Activated CD4-positive, CD25-positive, alpha-beta regulatory T cell treated with anti-CD3 and anti-CD28 coated beads, Interleukin-2, amount 50 U/mL, for 16 hours (primary cell): ENCODE results near the gene EPHB6.

ENCODE experiments used
- DNase-seq: peaks from one replicate; pipeline ENCODE4 v3.0.0-alpha.2; 2020; ENCODE audit warnings: low read depth, low spot score

EPHB6 gene

DNA sequence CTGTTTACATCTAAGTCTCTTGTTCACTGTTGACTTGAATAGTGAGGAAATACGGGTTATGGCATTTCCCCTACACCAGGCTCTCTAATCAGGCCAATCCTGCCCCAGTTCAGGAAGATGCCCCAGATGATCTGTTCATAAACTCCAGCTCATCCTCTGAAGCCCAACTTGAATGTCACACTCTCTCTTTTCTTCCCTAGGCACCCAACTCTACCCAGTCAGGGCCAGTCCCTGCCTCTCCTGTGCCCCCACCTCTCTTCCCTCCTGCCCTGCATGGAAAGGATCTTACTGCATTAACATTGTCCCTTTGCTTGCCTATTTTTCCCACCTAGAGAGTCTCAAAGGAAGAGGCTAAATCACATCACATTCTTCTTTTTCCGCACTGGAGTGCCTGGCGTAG lies 41.3 kb downstream of the EPHB6 start:
- DNase-seq = no peak

GRCh38 chr7:142896741-142897379 lies 42.0 kb downstream of the EPHB6 start:
- DNase-seq = no peak

- DNase-seq = no peak
Measured at GRCh38 chr7:142897691-142898090, 42.8 kb downstream of the EPHB6 start.

- DNase-seq = no peak
Measured at GRCh38 chr7:142898377-142899170, 43.7 kb downstream of the EPHB6 start.

DNA sequence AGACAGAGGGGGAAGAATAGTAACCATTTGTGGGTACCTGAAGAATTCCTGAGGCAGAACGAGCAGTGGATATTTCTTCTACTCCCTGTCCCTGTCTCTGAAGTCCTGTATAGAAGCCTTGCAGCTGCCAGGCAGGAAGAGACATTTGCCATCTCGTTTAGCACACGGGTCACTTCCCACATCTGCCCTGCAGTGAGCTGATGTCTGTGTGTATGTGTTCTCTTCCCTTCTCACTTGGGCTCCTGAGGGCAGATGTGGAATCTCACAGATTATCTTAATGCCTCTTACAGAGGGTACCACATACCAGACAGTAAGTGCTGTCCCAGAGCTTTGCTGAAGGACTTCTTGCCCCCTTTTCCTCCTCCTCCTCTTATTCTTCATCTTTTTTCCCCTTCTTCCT lies 44.8 kb downstream of the EPHB6 start:
- DNase-seq = no peak

DNA sequence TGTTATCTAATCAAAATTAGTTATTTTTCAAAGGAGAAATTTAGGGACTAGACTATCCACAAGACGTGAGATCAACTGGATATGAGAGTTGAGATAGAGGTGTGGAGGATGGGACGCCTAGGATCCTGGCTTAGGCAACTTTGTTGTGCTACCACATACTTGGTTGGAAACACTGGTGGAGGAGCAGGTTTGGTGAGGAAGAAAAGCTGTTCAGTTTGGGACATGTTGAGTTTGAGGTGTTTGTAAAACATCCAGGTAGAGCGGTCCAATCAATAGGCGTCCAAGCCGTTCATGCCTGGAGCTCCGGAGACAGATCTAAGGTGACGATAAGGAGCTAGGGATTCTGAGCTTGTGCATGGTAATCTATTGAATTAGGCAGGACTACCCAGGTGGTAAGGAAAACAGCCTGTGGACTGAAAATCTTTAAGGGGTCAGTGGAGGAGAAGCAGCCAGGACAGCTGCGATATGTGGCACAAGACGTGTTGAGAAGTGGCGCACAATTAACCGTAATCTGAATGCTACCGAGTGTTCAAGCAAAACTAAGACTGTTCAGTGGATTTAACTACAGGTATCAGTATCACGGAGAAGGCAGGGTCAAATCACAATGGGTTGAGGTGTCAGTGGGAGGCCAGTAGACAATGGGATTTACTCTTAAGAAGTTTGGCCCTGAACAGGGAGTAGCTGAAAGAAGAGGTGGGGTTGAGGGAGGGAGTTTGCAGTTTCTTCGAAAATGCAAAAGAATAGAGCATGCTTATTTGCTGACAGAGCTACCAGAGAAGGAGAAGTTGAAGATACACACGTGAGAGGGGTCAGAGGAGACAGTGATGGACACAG lies 46.8 kb downstream of the EPHB6 start:
- no peak for DNase-seq

- no peak for DNase-seq
Measured at GRCh38 chr7:142904128-142904527, 49.3 kb downstream of the EPHB6 start.

GRCh38 chr7:142905759-142906158 lies 50.9 kb downstream of the EPHB6 start:
- no peak for DNase-seq

GRCh38 chr7:142906643-142907042 lies 51.8 kb downstream of the EPHB6 start:
- no peak for DNase-seq

DNA sequence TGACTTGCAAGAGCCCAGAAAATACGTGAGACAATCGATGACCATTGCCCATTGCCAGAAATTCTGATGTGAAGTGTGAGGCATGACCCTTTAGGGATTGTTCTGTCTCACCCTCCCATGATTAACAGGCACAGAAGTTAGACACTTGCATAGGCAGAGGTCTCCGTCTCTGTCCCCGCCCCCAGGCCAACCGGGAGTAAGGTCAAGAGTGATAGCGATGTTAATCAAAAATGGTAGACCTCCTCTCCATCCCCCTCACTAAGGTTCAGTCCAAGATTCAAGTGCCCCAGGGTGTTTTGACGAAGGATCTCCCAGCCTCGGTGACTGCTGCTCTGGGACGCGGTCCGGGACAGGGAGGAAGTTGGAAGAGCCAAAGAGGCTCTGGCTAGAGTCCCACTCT lies 53.4 kb downstream of the EPHB6 start:
- no peak for DNase-seq

DNA sequence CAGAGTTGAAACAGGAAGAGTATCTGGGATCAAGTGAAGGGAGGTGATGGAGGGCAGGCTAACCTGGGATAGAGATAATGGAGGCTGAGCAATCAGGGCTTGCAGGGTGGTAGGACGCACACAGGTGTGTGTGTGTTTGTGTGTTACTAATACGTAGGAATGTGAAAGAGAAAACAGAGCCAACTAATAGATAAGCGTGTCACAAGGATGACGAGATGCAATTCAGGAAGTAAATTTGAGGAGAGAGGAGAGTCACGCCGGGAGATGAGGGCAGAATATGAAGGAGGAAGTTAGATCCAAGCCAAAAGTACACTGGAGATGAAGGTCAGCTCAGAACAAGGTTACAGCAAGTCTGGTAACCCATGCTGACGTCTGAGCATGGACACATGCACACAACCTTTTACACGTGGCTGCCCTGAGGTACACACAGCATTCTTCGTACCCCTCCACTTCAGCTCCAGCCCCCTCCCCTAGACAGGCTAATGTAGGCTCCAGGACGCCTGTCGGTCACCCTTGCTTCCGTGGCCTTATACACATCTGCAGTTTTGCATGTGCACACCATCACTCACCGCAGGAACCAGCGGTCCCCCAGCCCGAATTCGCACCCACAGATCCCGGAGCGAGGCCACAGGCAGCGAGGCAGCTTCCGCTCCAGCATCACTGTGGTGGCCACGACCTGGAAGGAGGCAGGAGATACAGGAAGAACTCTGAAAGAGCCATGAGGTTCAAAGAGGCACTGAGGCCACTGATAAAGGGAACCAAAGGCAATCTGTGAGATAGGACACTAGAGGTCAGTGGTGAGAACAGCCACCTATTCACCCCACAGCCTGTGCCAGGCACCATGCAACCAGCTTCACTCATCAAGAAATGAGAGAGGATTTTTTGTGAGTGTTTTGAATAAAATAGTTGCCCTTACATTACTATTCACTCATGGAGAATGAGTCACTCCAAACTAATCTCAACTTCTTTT lies 54.3 kb downstream of the EPHB6 start:
- no peak for DNase-seq

- no peak for DNase-seq
Measured at GRCh38 chr7:142910031-142910433, 55.2 kb downstream of the EPHB6 start.

DNA sequence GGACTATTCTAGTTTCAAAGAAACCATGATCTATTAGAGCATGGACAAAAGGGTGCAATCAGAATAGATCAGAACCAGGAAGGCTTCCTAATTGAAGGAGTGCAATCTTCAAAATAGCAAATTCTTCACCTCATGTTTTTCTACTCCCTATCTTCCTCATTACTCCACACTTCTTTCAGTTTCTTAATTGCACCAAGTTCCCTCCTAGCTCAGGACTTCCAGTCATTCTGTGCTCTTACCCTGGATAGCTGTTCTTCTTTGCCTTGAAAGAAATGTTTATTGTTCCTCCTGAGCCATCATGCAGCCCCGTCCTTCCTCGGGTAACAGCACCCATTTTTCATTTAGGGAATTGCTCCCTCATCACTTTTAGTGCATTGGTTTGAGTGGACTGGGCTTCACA lies 55.6 kb downstream of the EPHB6 start:
- no peak for DNase-seq

- DNase-seq = no peak
Measured at GRCh38 chr7:142913051-142913450, 58.2 kb downstream of the EPHB6 start.

- DNase-seq = no peak
Measured at GRCh38 chr7:142913566-142913965, 58.7 kb downstream of the EPHB6 start.

DNA sequence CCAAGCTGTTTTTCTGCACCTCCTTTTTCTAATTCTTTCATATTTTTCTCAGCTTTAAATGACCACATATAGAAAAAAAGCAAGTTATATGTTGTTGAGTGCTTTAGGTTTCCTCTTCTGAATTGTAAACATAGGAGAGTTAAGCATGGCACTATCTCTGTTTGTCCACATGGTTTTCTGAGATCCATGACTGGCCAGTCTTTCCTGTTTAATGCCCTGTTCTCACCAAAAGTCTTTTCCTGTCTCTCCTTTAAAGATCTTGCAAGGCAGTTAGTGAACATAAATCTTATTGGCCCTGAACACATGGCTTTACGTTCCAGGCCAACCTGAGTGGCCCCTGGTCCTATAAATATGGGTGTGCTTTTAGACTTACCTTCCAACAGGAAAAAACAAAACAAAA lies 59.2 kb downstream of the EPHB6 start:
- DNase-seq = no peak

GRCh38 chr7:142915315-142915714 lies 60.4 kb downstream of the EPHB6 start:
- DNase-seq = no peak

DNA sequence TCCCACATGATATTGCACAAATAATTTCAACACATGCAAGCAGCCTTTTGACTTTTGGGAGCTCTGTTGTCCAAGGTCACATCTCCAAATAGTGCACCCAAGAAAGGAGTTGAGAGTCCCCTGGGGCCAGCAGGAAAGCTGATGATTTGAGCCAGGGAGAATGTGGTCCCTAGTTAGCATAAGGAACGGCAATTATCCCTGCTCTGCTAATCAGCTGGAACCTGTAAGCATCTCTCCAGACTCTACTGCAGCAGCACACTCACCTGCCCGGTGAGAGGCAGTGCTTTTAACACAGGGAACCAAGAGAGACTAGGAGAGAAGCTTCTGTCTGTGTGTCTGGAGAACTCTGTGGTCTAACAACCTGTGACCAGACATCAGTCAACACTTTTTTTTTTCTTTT lies 61.6 kb downstream of the EPHB6 start:
- DNase-seq = no peak

DNA sequence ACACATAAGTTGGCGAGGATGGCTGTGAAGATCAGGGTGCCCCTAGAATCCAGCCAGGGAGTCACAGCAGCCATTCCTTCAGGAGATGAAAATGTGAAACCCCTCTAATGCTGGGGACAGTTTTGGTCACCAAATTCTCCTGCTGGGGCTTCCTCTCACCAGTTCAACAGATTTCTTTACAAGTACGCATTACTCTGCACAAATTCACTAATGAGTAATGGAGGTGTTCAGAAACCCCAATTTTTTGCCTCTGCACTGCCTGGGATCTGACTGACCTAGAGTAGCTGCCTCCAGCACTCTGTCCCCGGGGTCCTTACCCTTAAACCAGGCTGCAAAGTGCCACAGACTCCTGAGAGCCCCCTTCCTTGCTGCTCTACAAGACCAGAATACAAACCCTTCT lies 62.6 kb downstream of the EPHB6 start:
- DNase-seq = no peak

GRCh38 chr7:142918901-142919300 lies 64.0 kb downstream of the EPHB6 start:
- DNase-seq = no peak

GRCh38 chr7:142919656-142920055 lies 64.8 kb downstream of the EPHB6 start:
- no peak for DNase-seq
